Effector memory CD8-positive, alpha-beta T cell (primary cell): ENCODE data around the gene ASB10.
A peak's percentile ranks its signal among the peaks of the same experiment; 100 is the strongest.

Source experiments
- ATAC-seq: fragments of 150-1000 bp; cut with Tn5 transposase; replicated peaks from 2 replicates; pipeline ENCODE4 v1.10.0; 2021; ENCODE audit warnings: mild to moderate bottlenecking, moderate library complexity
- DNase-seq, 3 experiments: peaks; one replicate each; pipeline ENCODE4 v3.0.0; 2021
- H3K27ac Mint-ChIP-seq, 2 donors: one replicate each; pipeline ENCODE4 v1.8.0; 2022; ENCODE audit warnings: mild to moderate bottlenecking in 2 of 2, mixed read lengths in 2 of 2, moderate library complexity in 2 of 2
- H3K27me3 Mint-ChIP-seq, 2 donors: one replicate each; pipeline ENCODE4 v1.8.0; 2022; ENCODE audit warnings: mixed read lengths in 2 of 2
- H3K36me3 Mint-ChIP-seq: one replicate; pipeline ENCODE4 v1.8.0; 2022; ENCODE audit warnings: mild to moderate bottlenecking, moderate library complexity, mixed read lengths; ENCODE audit not compliant: insufficient read depth
- H3K4me1 Mint-ChIP-seq, 2 donors: one replicate each; pipeline ENCODE4 v1.8.0; 2022; ENCODE audit warnings: low read depth in 2 of 2, mixed read lengths in 2 of 2
- H3K4me3 Mint-ChIP-seq, 2 donors: one replicate each; pipeline ENCODE4 v1.8.0; 2022; ENCODE audit warnings: mild to moderate bottlenecking in 2 of 2, mixed read lengths in 2 of 2, moderate library complexity in 2 of 2
- H3K9me3 Mint-ChIP-seq, 2 donors: one replicate each; pipeline ENCODE4 v1.8.0; 2022; ENCODE audit warnings: mixed read lengths in 2 of 2

Gene ASB10

DNA sequence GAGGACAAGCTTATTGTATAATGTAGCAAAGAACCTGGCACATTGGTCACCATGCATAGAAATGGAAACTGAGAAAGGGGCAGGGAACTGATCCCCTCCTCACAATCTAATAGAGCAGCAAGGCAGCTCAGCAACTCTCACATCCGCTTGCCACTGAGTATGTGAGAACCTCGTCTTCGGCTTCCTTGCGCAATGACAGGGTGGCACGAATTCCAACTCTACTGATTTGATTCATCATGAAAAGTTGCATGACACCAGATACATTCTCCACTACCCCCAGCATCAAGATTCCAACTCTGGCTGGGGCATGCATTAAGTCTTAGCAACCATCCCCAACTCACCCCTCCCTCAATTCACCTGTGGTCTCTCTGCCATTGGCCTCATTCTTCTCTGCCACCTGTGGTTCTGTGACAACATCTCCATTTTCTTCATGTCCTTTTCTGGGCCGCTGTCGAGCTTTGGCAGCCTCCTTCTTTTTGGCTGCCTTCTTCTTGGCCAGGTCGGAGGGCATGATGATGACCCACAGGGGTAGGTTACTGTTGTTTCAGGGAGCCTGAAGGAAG is 39.0 kb upstream of the ASB10 start:
- DNase-seq (no peak), ATAC-seq (no peak)
- Mint-ChIP-seq H3K27me3 (no peaks in the 10 kb centered on the region), H3K4me3 (peak overlapping the region; percentile 93 to 98), H3K4me1 (peaks cover 25 to 26% of the 10 kb centered on the region in 2 donors), H3K9me3 (no peaks in the 10 kb centered on the region), H3K27ac (peak overlapping the region; percentile 96), H3K36me3 (peaks cover 35% of the 10 kb centered on the region)

DNA sequence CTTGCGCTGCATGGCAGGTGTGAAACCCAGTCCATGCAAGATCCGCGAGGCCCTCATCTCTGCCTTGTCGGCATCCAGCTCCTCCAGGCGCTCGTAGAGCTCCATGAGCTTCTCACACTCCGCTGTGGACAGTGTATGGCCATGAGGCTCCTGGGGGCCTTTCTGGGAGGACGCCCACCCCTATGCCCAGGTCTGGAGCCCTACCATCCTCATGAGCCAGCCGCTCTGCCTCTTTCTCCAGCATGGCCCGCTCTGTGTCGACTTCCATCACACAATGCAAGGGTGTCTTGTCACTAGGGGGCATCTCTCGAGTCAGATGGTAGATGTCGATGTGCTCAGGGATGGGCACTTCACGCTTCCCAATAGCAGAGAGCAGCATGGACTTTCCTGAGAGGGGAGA is 36.7 kb upstream of the ASB10 start:
- Mint-ChIP-seq H3K27ac (no peak overlapping the region), H3K27me3 (no peaks in the 10 kb centered on the region), H3K4me3 (no peak overlapping the region), H3K9me3 (no peaks in the 10 kb centered on the region), H3K4me1 (peaks cover 25 to 28% of the 10 kb centered on the region in 2 donors), H3K36me3 (peaks cover 56% of the 10 kb centered on the region)
- no peak for ATAC-seq
- DNase-seq: no peak

DNA sequence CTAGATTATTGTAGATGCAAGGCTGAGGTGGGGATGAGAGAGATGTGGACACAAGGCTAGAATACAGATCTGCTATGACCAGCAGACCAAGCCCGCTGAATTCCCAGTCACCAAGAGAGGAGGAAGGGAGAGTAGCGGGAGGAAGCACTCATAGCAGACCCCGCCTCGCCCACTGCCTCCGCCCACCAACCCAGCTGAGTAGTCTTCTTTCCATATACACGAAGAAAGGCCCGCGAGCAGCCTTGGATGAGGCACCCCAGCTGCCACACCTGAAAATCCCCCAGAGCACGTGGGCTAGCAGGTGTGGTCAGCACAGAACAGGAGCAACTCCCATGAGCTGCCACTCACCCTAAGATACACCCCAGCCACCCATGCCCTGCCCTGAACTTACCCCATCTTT is 31.1 kb upstream of the ASB10 start:
- Mint-ChIP-seq H3K4me1 (peaks cover 0 to 2% of the 10 kb centered on the region in 2 donors), H3K27ac (no peak overlapping the region), H3K9me3 (no peaks in the 10 kb centered on the region), H3K27me3 (no peaks in the 10 kb centered on the region), H3K4me3 (no peak overlapping the region), H3K36me3 (peaks cover 77% of the 10 kb centered on the region)
- DNase-seq (no peak), ATAC-seq (no peak)

DNA sequence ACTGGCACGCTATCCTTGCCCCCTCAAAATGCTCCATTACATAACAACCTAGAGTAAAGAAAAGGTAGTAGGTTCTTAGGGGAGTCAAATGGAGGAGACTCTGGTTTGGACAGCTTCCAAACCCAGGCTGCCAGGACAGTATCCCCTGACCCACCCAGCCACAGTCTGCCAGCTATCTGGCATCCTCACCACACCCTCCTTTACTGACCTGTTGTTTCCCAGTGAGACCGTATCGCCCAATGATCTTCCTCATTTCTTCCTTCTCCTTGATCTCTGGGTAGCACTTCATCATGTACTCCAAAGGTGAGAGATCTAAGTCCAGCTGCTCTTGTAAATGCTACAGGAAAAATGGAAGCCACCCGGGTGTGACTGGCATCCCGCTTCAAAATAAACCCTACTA is 28.3 kb upstream of the ASB10 start:
- H3K27me3 Mint-ChIP-seq: no peaks in the 10 kb centered on the region
- peak overlapping the region in 1 of 2 donors; percentile 76 for H3K27ac Mint-ChIP-seq

DNA sequence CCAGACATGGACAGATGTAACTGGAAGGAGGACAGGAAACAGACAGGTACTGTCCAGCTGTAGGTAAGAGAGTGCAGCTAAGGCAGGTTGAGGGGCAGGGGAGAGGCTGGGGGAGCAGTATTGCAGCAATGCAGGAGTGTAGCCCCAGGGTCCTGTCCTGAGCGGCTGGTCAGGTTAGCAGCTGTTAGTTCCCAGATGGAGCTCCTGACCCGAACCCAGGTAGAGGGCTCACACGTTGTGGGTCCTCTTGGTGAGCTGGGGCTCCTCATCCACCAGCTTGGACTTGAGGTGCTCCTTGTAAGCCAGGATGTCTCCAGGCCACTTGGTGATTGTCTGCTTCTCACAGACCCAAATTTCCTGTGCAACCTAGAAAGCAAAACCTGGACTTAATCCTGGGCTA is 26.8 kb upstream of the ASB10 start:
- no peak overlapping the region for H3K27ac Mint-ChIP-seq
- DNase-seq: no peak
- H3K36me3 Mint-ChIP-seq: peaks cover 59% of the 10 kb centered on the region

More for the DNA sequence above, 28.3 kb upstream of the ASB10 start:
- no peaks in the 10 kb centered on the region for H3K9me3 Mint-ChIP-seq
- peaks cover 5% of the 10 kb centered on the region in 2 donors for H3K4me1 Mint-ChIP-seq
- H3K36me3 Mint-ChIP-seq: peaks cover 74% of the 10 kb centered on the region
- no peak for ATAC-seq
- no peak for DNase-seq
- H3K4me3 Mint-ChIP-seq: no peak overlapping the region

DNA sequence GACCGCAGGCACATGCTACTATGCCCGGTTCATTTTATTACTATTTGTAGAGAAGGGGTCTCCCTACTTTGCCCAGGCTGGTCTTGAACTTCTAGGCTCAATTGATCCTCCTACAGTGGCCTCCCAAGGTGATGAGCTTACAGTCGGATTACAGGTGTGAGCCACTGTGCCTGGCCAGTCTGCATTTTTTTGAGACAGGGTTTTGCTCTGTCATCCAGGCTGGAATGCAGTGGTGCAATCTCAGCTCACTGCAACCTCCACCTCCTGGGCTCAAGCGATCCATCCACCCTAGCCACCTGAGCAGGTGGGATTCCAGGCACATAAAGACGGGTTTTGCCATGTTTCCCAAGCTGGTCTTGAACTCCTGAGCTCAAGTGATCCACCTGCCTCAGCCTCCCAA is 25.6 kb upstream of the ASB10 start:
- ATAC-seq: no peak
- Mint-ChIP-seq H3K36me3 (peaks cover 47% of the 10 kb centered on the region), H3K27me3 (no peaks in the 10 kb centered on the region)

More for the DNA sequence above, 26.8 kb upstream of the ASB10 start:
- Mint-ChIP-seq H3K4me3 (no peak overlapping the region), H3K9me3 (no peaks in the 10 kb centered on the region), H3K27me3 (no peaks in the 10 kb centered on the region), H3K4me1 (peaks cover 5 to 14% of the 10 kb centered on the region in 2 donors)
- ATAC-seq: no peak

DNA sequence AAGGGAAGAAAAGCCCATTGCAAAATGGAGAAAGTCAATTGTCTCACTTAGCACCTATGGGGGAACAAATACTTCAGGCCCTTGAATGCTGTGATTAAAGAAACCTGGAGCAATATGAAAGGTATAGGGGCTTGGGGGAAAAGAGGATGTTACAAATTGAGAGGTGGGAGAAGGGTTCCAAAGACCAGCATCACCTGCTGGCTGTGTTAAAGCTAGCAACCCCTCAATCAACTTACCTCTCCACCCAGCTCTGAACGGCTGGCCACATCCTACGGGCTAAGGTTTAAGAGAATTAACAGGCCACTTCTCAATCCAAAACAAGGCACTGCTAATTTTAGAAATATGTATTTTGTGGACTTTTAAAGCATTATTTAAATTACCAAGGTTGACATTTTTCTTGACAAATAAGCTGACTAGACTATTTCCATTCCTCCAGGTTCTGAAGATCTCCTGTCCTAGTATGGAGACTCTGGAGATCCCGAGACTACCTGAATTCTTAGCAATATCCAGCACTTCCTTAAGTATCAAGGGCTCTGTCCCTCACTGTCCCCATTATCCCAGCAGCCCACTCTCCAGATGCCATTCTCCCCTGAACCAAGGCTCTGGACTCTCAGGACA is 24.2 kb upstream of the ASB10 start:
- H3K4me1 Mint-ChIP-seq: peaks cover 27 to 36% of the 10 kb centered on the region in 2 donors
- H3K36me3 Mint-ChIP-seq: peaks cover 35% of the 10 kb centered on the region
- H3K27me3 Mint-ChIP-seq: no peaks in the 10 kb centered on the region
- DNase-seq (no peak), ATAC-seq (no peak)
- H3K4me3 Mint-ChIP-seq: no peak overlapping the region
- H3K27ac Mint-ChIP-seq: no peak overlapping the region
- H3K9me3 Mint-ChIP-seq: no peaks in the 10 kb centered on the region

More for the DNA sequence above, 25.6 kb upstream of the ASB10 start:
- no peaks in the 10 kb centered on the region for H3K9me3 Mint-ChIP-seq
- DNase-seq: no peak
- no peak overlapping the region for H3K4me3 Mint-ChIP-seq
- H3K4me1 Mint-ChIP-seq: peaks cover 14 to 25% of the 10 kb centered on the region in 2 donors
- peak overlapping the region in 1 of 2 donors; percentile 35 for H3K27ac Mint-ChIP-seq

DNA sequence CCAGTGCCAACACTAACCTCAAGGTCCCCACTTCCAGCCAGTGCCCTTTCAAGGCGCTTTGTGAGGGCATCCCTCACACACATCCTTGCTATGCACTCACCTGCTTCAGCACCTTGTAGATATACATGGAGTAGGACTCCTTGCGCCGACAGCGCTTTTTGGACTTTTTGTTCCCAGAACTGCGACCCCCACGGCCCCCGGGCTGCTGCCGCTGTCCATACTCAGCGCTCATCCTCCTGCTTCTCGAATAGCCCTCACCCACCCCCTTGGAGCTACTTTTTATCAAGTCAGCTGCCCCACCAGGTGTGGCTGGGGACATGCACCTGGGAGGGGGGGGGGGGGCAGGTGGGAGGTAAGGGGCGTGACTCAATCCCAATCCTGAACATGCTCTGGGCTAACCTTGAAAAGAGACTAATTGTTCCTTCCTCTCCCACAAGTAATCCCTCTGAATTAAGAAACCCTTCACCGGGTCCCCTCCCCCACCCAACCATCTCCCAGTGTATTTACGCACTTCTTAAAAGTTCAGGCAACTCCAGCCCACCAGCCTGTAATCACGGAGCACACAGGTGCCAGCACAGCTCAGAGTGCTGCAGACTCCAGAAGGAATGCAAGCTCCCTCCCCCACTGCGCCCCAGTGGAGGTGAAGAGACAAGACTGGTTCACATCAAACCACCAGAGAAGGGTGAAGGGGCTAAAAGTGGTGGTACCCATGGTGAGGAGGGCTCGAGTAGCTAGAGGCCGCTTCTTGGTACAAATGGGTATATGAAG is 23.2 kb upstream of the ASB10 start, which contains the start of gene H2BK1:
Gene H2BK1 (minus strand): TSS at position 402 of the 768 bp plus-strand sequence. CDS start 170 bp downstream, at position 232.
- H3K4me3 Mint-ChIP-seq: no peak within 1 kb of the TSS
- peaks cover 26% of the 10 kb centered on the region for H3K36me3 Mint-ChIP-seq
- ATAC-seq (no peak), DNase-seq (no peak)
- H3K4me1 Mint-ChIP-seq: peaks cover 27 to 39% of the 10 kb centered on the region in 2 donors
- H3K9me3 Mint-ChIP-seq: no peaks in the 10 kb centered on the region
- H3K27ac Mint-ChIP-seq: peak within 1 kb of the TSS in 1 of 2 donors; percentile 69
- no peaks in the 10 kb centered on the region for H3K27me3 Mint-ChIP-seq

DNA sequence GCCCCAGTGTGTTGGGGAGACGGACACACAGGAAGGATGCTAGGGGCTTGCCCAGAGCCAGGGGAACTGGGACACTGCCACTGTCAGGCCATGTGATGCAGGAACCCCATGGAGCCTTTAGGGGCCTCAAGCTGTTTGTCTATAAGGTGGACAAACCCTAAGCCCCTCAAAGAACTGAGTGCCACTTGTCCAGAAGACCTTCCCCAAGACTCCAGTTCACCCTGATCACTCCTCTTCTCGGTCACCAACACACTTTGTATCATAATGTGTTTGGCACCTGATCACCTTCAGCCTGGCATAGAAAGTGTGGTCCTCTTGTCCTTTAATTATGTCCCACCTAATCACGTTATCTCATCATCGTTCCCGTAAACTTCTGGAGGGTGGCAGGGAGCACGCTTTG is 22.5 kb upstream of the ASB10 start:
- Mint-ChIP-seq H3K9me3 (no peaks in the 10 kb centered on the region), H3K27ac (peak overlapping the region in 1 of 2 donors; percentile 69), H3K4me3 (no peak overlapping the region), H3K36me3 (peaks cover 22% of the 10 kb centered on the region), H3K27me3 (peaks cover 0 to 6% of the 10 kb centered on the region in 2 donors), H3K4me1 (peaks cover 30 to 42% of the 10 kb centered on the region in 2 donors)
- DNase-seq (no peak), ATAC-seq (no peak)

DNA sequence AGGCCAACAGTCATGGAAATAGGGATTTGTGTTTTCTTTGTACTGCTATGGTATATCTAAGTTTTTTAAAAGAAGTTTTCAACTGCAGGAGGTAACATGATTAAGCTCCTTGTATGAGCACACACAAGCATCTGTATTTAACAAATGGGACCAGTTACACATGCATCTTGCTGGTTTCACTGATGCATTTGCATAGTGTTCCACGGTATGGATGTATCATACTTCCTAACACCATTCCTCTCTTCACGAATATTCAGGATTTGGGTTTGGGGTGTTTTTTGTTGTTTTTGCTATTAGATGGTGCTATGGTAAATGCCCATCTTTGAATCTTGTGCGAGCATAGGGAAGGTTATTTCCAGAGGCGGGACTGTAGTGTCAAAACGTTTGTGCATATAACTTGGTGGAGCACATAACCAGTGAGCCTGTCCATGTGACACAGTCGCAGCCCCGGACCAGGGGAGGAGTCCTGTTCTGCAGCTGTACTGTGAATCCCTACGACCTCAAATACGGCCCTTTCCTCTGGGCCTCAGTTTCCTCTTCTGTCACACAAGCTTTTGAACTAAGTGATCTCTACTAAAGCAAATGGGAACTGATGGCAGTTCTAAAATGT is 21.3 kb upstream of the ASB10 start:
- peaks cover 32 to 44% of the 10 kb centered on the region in 2 donors for H3K4me1 Mint-ChIP-seq
- H3K27me3 Mint-ChIP-seq: peaks cover 0 to 9% of the 10 kb centered on the region in 2 donors
- peak overlapping the region; percentile 41 to 70 for H3K4me3 Mint-ChIP-seq
- DNase-seq (no peak), ATAC-seq (no peak)
- H3K9me3 Mint-ChIP-seq: no peaks in the 10 kb centered on the region
- H3K36me3 Mint-ChIP-seq: peaks cover 17% of the 10 kb centered on the region
- H3K27ac Mint-ChIP-seq: peak overlapping the region in 1 of 2 donors; percentile 87

DNA sequence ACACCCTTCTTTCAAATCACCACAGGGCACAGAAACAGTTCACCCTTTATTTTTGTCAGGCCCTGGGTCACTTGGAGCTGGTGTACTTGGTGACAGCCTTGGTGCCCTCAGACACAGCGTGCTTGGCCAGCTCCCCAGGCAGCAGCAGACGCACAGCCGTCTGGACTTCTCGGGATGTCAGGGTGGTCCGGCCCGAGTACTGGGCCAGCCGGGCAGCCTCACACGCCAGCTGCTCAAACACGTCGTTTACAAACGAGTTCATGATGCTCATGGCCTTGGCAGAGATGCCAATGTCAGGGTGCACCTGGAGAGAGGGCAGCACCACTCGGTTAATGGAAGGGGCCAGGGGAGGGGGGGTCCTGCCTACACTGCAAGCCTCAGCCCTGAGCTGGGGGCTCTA is 20.8 kb upstream of the ASB10 start:
- peaks cover 13% of the 10 kb centered on the region for H3K36me3 Mint-ChIP-seq
- H3K4me3 Mint-ChIP-seq: peak overlapping the region in 1 of 2 donors; percentile 70
- DNase-seq: no peak
- H3K4me1 Mint-ChIP-seq: peaks cover 32 to 44% of the 10 kb centered on the region in 2 donors
- ATAC-seq: no peak
- H3K9me3 Mint-ChIP-seq: no peaks in the 10 kb centered on the region
- H3K27me3 Mint-ChIP-seq: peaks cover 0 to 12% of the 10 kb centered on the region in 2 donors
- H3K27ac Mint-ChIP-seq: peak overlapping the region in 1 of 2 donors; percentile 87

DNA sequence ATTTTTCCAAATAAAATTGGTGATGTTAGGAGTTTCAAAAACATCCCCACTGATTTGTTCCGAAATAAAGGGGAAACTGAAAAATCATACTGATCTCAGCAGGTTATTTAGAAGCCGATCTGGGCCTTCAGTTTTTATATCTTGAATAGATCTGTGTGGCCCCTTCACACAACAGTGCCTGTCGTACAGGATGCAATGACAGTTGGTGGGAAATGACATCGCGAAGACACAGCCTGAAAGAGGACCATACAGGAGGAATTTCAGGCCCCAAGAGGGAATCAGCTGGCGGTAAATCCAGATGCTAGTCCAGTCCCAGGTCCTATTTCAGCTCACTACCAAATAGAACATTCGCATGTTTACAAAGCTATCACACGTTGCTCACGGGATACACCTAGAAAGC is 20.3 kb upstream of the ASB10 start:
- Mint-ChIP-seq H3K4me3 (peak overlapping the region; percentile 8 to 70), H3K4me1 (peaks cover 32 to 44% of the 10 kb centered on the region in 2 donors), H3K27me3 (peaks cover 0 to 13% of the 10 kb centered on the region in 2 donors), H3K36me3 (peaks cover 8% of the 10 kb centered on the region), H3K9me3 (no peaks in the 10 kb centered on the region), H3K27ac (peak overlapping the region in 1 of 2 donors; percentile 87)
- DNase-seq: peak in 2 of 3 experiments; percentile 6 to 15
- peak; percentile 55 for ATAC-seq

DNA sequence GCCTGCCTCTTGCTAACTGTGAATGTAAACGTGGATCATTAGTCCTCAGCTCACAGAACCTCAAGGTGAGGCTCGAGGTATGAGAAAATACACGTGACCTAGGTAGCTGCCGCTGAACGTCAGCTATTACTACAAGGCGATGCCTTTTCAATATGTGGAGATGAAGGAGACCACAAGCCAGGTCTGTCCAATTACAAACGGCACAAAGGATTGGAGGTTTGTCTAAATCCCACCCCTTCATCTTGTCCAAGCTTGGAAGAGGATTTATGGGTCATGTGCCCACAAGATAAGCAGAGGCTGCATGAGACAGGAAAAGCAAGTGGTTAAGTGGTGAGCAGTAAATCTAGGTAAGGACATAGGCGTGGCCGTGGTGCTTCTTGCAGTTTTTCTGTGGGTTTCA is 19.9 kb upstream of the ASB10 start:
- peaks cover 0 to 13% of the 10 kb centered on the region in 2 donors for H3K27me3 Mint-ChIP-seq
- ATAC-seq: peak; percentile 83
- H3K27ac Mint-ChIP-seq: peak overlapping the region; percentile 50 to 87
- H3K4me1 Mint-ChIP-seq: peaks cover 30 to 44% of the 10 kb centered on the region in 2 donors
- DNase-seq: peak; percentile 15 to 48 (median 44)
- H3K9me3 Mint-ChIP-seq: no peaks in the 10 kb centered on the region
- peaks cover 4% of the 10 kb centered on the region for H3K36me3 Mint-ChIP-seq
- peak overlapping the region; percentile 56 to 70 for H3K4me3 Mint-ChIP-seq
